ENCODE results near the gene TGM2. TPM values are rescaled to one million over a fixed set of nuclear protein-coding genes. Genes with fewer than 3 reads are reported as not detected.

Gene TGM2
- total RNA-seq, 4 donors from 2014 or later: 14.2 to 52.0 (median 21.7) TPM

DNA sequence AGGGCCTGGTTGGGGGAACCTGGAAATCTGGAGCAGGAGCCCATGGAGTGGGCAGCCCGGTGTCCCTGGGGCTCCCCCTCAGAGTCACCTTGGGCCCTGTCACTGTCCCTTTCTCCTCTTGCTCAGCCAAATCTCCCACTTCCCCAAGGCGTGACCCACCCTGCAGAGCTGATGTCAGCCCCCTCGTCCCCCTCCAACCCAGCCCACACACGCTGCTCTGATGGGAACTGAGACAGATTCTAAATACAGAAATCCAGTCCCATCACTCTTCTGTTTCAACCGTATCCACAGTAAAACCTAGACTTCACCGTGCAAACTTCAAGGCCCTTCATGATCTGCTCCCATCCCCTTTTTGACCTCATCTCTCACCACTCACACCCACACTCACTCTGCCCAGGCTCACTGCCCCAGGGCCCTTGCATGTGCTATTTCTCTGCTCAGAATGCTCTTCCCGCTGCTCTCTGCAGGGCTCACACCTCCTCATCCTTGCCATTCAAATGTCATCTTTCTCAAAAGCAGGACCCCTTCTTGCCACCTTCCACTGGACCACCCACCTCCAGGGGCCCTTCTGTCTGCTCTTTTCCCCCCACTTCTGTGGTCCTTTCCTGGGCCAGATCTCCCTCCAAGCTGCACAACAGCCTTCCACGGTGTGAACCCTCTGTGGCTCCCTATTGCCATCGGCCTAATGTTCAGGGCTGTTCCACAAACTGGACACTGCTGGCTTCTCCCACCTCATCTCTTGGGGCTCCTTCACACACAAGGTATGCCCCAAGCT is 16.6 kb downstream of the TGM2 start:
- intact Hi-C loops (cut with DNase I; ENCODE audit: low total_unique reads): loop anchor here (10.0 kb wide), 1 partner anchor 1734 kb away; no protein-coding TSS in a partner anchor
- H3K36me3 ChIP-seq: no peaks in the 10 kb centered on the region
- in situ Hi-C loops (cut with MboI; ENCODE audit: low pct_ligation_motif_present in 1 of 4, low pct_unique_long_range_greater_than_20kb in 1 of 4, low sequenced_read_pairs in 3 of 4): no loop called here

GRCh38 chr20:38147751-38148150 is 17.3 kb downstream of the TGM2 start:
- H3K27me3 ChIP-seq: no peaks in the 10 kb centered on the region
- no peak overlapping the region for H3K27ac ChIP-seq
- no peaks in the 10 kb centered on the region for H3K9me3 ChIP-seq
- DNase-seq: no peak
- intact Hi-C loops (cut with DNase I; ENCODE audit: low total_unique reads): loop anchor here (10.0 kb wide), 1 partner anchor 1733 kb away; no protein-coding TSS in a partner anchor
- H3K4me1 ChIP-seq: peaks cover 27 to 40% (median 40%) of the 10 kb centered on the region in 4 donors
- 88% methylated on average over 14 of the region's 14 CpGs; no CpG with 5 or more reads in 1 of the 2 donors for WGBS, 2 donors (ENCODE audit: low coverage in 1 of 2)
- no peaks in the 10 kb centered on the region for H3K36me3 ChIP-seq
- H3K4me3 ChIP-seq: no peak overlapping the region
- TF ChIP-seq EP300 (IDR thresholded peaks at IDR 0.05; ENCODE audit: low read depth): no peak
- no peak for TF ChIP-seq POLR2AphosphoS5 (IDR thresholded peaks at IDR 0.05)
- TF ChIP-seq POLR2A (IDR thresholded peaks at IDR 0.05): no peak
- TF ChIP-seq CTCF (IDR thresholded peaks at IDR 0.05): no peak
- in situ Hi-C loops (cut with MboI; ENCODE audit: low pct_ligation_motif_present in 1 of 4, low pct_unique_long_range_greater_than_20kb in 1 of 4, low sequenced_read_pairs in 3 of 4): no loop called here

More for the DNA sequence above, 16.6 kb downstream of the TGM2 start:
- 80 to 86% methylated on average over 7 to 9 of the region's 9 CpGs for WGBS, 2 donors (ENCODE audit: low coverage in 1 of 2)
- DNase-seq: no peak
- no peaks in the 10 kb centered on the region for H3K27me3 ChIP-seq
- H3K27ac ChIP-seq: no peak overlapping the region
- TF ChIP-seq EP300 (IDR thresholded peaks at IDR 0.05; ENCODE audit: low read depth): no peak
- TF ChIP-seq POLR2A (IDR thresholded peaks at IDR 0.05): no peak
- TF ChIP-seq POLR2AphosphoS5 (IDR thresholded peaks at IDR 0.05): no peak
- no peak for TF ChIP-seq CTCF (IDR thresholded peaks at IDR 0.05)
- H3K4me1 ChIP-seq: peaks cover 26 to 38% (median 37%) of the 10 kb centered on the region in 4 donors
- H3K9me3 ChIP-seq: no peaks in the 10 kb centered on the region
- no peak overlapping the region for H3K4me3 ChIP-seq

- Histone ChIP-seq H3K36me3 (no peaks in the 10 kb centered on the region), H3K27me3 (no peaks in the 10 kb centered on the region), H3K9me3 (no peaks in the 10 kb centered on the region), H3K27ac (no peak overlapping the region), H3K4me1 (peaks cover 22 to 40% (median 34%) of the 10 kb centered on the region in 4 donors), H3K4me3 (no peak overlapping the region)
- DNase-seq: no peak
- intact Hi-C loops (cut with DNase I; ENCODE audit: low total_unique reads) (loop anchor here (10.0 kb wide), 1 partner anchor 1732 kb away; no protein-coding TSS in a partner anchor), in situ Hi-C loops (cut with MboI; ENCODE audit: low pct_ligation_motif_present in 1 of 4, low pct_unique_long_range_greater_than_20kb in 1 of 4, low sequenced_read_pairs in 3 of 4) (no loop called here)
- WGBS, 2 donors (ENCODE audit: low coverage in 1 of 2): 72 to 80% methylated on average over 7 to 9 of the region's 9 CpGs
- TF ChIP-seq POLR2A (IDR thresholded peaks at IDR 0.05) (no peak), CTCF (IDR thresholded peaks at IDR 0.05) (no peak), POLR2AphosphoS5 (IDR thresholded peaks at IDR 0.05) (no peak)
Measured at GRCh38 chr20:38147163-38147562, 17.9 kb downstream of the TGM2 start.

DNA sequence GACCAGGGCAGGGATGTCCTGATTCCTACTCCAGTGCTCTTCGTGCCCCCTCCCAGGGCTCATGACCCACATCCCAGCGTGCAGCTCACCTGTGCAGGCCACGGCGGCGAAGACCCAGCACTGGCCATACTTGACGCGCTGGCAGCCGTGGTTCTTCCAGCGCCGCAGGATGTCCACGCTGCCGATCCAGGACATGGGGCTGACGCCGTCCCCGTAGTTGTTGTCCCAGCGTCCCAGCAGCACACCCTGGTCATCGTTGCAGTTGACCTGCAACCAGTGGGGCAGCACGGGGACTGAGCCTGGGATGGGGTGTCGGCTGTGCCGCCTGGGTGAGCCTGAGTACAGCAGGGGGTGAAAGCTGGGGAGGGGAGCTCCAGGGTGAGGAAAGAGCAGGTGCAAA is 18.4 kb downstream of the TGM2 start:
- 94% methylated on average over 20 of the region's 20 CpGs; no CpG with 5 or more reads in 1 of the 2 donors for WGBS, 2 donors (ENCODE audit: low coverage in 1 of 2)
- Histone ChIP-seq H3K36me3 (no peaks in the 10 kb centered on the region), H3K27ac (no peak overlapping the region)

More for the DNA sequence above, 18.4 kb downstream of the TGM2 start:
- no peak for DNase-seq
- H3K4me3 ChIP-seq: no peak overlapping the region
- in situ Hi-C loops (cut with MboI; ENCODE audit: low pct_ligation_motif_present in 1 of 4, low pct_unique_long_range_greater_than_20kb in 1 of 4, low sequenced_read_pairs in 3 of 4) (no loop called here), intact Hi-C loops (cut with DNase I; ENCODE audit: low total_unique reads) (loop anchor here (10.0 kb wide), 1 partner anchor 1732 kb away; no protein-coding TSS in a partner anchor)
- H3K9me3 ChIP-seq: no peaks in the 10 kb centered on the region
- H3K27me3 ChIP-seq: no peaks in the 10 kb centered on the region
- TF ChIP-seq POLR2AphosphoS5 (IDR thresholded peaks at IDR 0.05): no peak
- TF ChIP-seq EP300 (IDR thresholded peaks at IDR 0.05; ENCODE audit: low read depth): no peak
- no peak for TF ChIP-seq CTCF (IDR thresholded peaks at IDR 0.05)
- no peak for TF ChIP-seq POLR2A (IDR thresholded peaks at IDR 0.05)
- H3K4me1 ChIP-seq: peaks cover 16 to 34% (median 29%) of the 10 kb centered on the region in 4 donors
